Right cardiac atrium (tissue), 5 donors: ENCODE data around the gene EDIL3. TPM values are rescaled to one million over a fixed set of nuclear protein-coding genes. Genes with fewer than 3 reads are reported as not detected.
"Not testable (repeated sequence)": the region's sequence is repeated elsewhere in the genome, so short reads cannot be mapped to it uniquely, and the experiment has no call there.

Experiments used
- ATAC-seq, 2 donors: fragments of 200-7000 bp; cut with Tn5 transposase; one replicate each; pipeline versions ENCODE4 v1.8.0 to v1.9.1; 2020; ENCODE audit warnings: moderate library complexity in 2 of 2, mild to moderate bottlenecking in 1 of 2
- DNase-seq, 3 donors: peaks; one replicate each; pipeline ENCODE4 v3.0.0-alpha.2; 2020
- H3K27ac ChIP-seq: one replicate; pipeline ENCODE4 v1.5.1; 2013; ENCODE audit warnings: mild to moderate bottlenecking, low read length, control low read depth, moderate library complexity
- H3K27me3 ChIP-seq: one replicate; pipeline ENCODE4 v1.6.1; 2013; ENCODE audit not compliant: control insufficient read depth, insufficient read depth
- H3K4me1 ChIP-seq: one replicate; pipeline ENCODE4 v1.6.1; 2013; ENCODE audit warnings: low read length; ENCODE audit not compliant: control insufficient read depth, insufficient read depth
- H3K4me3 ChIP-seq: one replicate; pipeline ENCODE4 v1.5.1; 2013; ENCODE audit warnings: low read length, control low read depth
- H3K9me3 ChIP-seq: one replicate; pipeline ENCODE4 v1.6.1; 2013; ENCODE audit warnings: low read length; ENCODE audit not compliant: control insufficient read depth
- whole genome bisulfite sequencing: extraction: QIAGEN DNeasy Blood & Tissue Kit; methylation state at CpG from one replicate; pipeline ENCODE4 v1.1.7; 2013; 5-methylcytosine and 5-hydroxymethylcytosine counted together
- intact Hi-C, 4 donors: fragments of 100-400 bp; cut with DNase I; formaldehyde crosslinking; loops; one replicate each; pipeline versions ENCODE4 v1.11.0 to v1.14.0; 2022 to 2023
- polyA plus RNA-seq: library from polyadenylated mRNA; stranded (reverse); fragments of 200-250 nt; gene quantifications from one replicate; pipeline ENCODE4 v1.2.3, GENCODE V29; 2013
- total RNA-seq, 4 donors: library from RNA; stranded (reverse); fragmentation: NEBNext Ultra II Directional; extraction: Animal tissue kit (Norgen Biotek cat#: 25700); gene quantifications; one replicate each; pipeline ENCODE4 v1.2.1, GENCODE V29; 2021
- donor health status: healthy with polysubstance abuse.
- donor health status: DM: no; HTN: yes; CAD: no.
- donor health status: DM: no; HTN: no; CAD: no.
- donor health status: DM: no; HTN: yes; CAD: no; lungs with severe emphysema.
- donor health status: DM: yes; HTN: yes; CAD: no.

Gene EDIL3
- total and polyA plus RNA-seq, 5 donors: 3.2 to 14.6 (median 5.5) TPM

GRCh38 chr5:84057211-84057610 lies 327.5 kb downstream of the EDIL3 start:
- no peaks in the 10 kb centered on the region for H3K9me3 ChIP-seq
- DNase-seq (no peak), ATAC-seq (no peak)
- intact Hi-C loops: no loop called here
- H3K4me3 ChIP-seq: no peak overlapping the region
- H3K4me1 ChIP-seq: no peaks in the 10 kb centered on the region
- H3K27me3 ChIP-seq: no peaks in the 10 kb centered on the region
- 97% methylated on average over 2 of the region's 2 CpGs for WGBS
- no peak overlapping the region for H3K27ac ChIP-seq

GRCh38 chr5:84045964-84046363 lies 338.7 kb downstream of the EDIL3 start:
- Histone ChIP-seq H3K27me3 (no peaks in the 10 kb centered on the region), H3K9me3 (no peaks in the 10 kb centered on the region), H3K27ac (no peak overlapping the region), H3K4me3 (no peak overlapping the region), H3K4me1 (no peaks in the 10 kb centered on the region)
- intact Hi-C loops: no loop called here
- DNase-seq (no peak), ATAC-seq (no peak)
- 89% methylated on average over 3 of the region's 3 CpGs for WGBS

- no peak overlapping the region for H3K4me3 ChIP-seq
- no peak for DNase-seq
- intact Hi-C loops: no loop called here
- H3K27me3 ChIP-seq: no peaks in the 10 kb centered on the region
- H3K9me3 ChIP-seq: no peaks in the 10 kb centered on the region
- 82% methylated on average over 1 of the region's 1 CpG for WGBS
- ATAC-seq: no peak
- no peaks in the 10 kb centered on the region for H3K4me1 ChIP-seq
- H3K27ac ChIP-seq: no peak overlapping the region
Measured at GRCh38 chr5:84036842-84037241, 347.8 kb downstream of the EDIL3 start.

- Histone ChIP-seq H3K4me1 (no peaks in the 10 kb centered on the region), H3K9me3 (no peaks in the 10 kb centered on the region), H3K27ac (no peak overlapping the region), H3K27me3 (no peaks in the 10 kb centered on the region), H3K4me3 (no peak overlapping the region)
- intact Hi-C loops: no loop called here
- DNase-seq (no peak), ATAC-seq (no peak)
Measured at GRCh38 chr5:84032324-84032723, 352.4 kb downstream of the EDIL3 start.

GRCh38 chr5:84028093-84028492 lies 356.6 kb downstream of the EDIL3 start:
- intact Hi-C loops: no loop called here
- no peak overlapping the region for H3K4me3 ChIP-seq
- ATAC-seq (no peak), DNase-seq (no peak)
- 83% methylated on average over 4 of the region's 4 CpGs for WGBS
- no peaks in the 10 kb centered on the region for H3K4me1 ChIP-seq
- no peak overlapping the region for H3K27ac ChIP-seq
- H3K9me3 ChIP-seq: no peaks in the 10 kb centered on the region
- H3K27me3 ChIP-seq: no peaks in the 10 kb centered on the region

GRCh38 chr5:84018521-84018920 lies 366.2 kb downstream of the EDIL3 start:
- H3K4me3 ChIP-seq, DNase-seq, H3K27ac ChIP-seq, H3K27me3 ChIP-seq, ATAC-seq, H3K9me3 ChIP-seq, H3K4me1 ChIP-seq, intact Hi-C loops: not testable (repeated sequence)
- 92% methylated on average over 2 of the region's 3 CpGs for WGBS

- WGBS: 60% methylated on average over 4 of the region's 4 CpGs
- ATAC-seq (no peak), DNase-seq (no peak)
- Histone ChIP-seq H3K4me1 (no peaks in the 10 kb centered on the region), H3K9me3 (no peaks in the 10 kb centered on the region), H3K27ac (no peak overlapping the region), H3K4me3 (no peak overlapping the region), H3K27me3 (no peaks in the 10 kb centered on the region)
- intact Hi-C loops: no loop called here
Measured at GRCh38 chr5:84017523-84018172, 367.0 kb downstream of the EDIL3 start.

GRCh38 chr5:84016085-84016484 lies 368.6 kb downstream of the EDIL3 start:
- Histone ChIP-seq H3K9me3 (no peaks in the 10 kb centered on the region), H3K4me3 (no peak overlapping the region), H3K27ac (no peak overlapping the region), H3K4me1 (no peaks in the 10 kb centered on the region), H3K27me3 (no peaks in the 10 kb centered on the region)
- DNase-seq: no peak
- no peak for ATAC-seq
- WGBS: 78% methylated on average over 3 of the region's 3 CpGs
- intact Hi-C loops: no loop called here

- Histone ChIP-seq H3K4me3 (no peak overlapping the region), H3K9me3 (no peaks in the 10 kb centered on the region), H3K27me3 (no peaks in the 10 kb centered on the region), H3K4me1 (no peaks in the 10 kb centered on the region), H3K27ac (no peak overlapping the region)
- intact Hi-C loops: no loop called here
- ATAC-seq: no peak
- DNase-seq: no peak
Measured at GRCh38 chr5:84014966-84015365, 369.7 kb downstream of the EDIL3 start.

GRCh38 chr5:83993803-83994202 lies 390.9 kb downstream of the EDIL3 start:
- Histone ChIP-seq H3K4me1 (no peaks in the 10 kb centered on the region), H3K9me3 (no peaks in the 10 kb centered on the region)
- WGBS: 84% methylated on average over 2 of the region's 2 CpGs

GRCh38 chr5:83991566-83992224 lies 393.0 kb downstream of the EDIL3 start:
- no peak for DNase-seq
- no peak for ATAC-seq
- Histone ChIP-seq H3K4me3 (no peak overlapping the region), H3K27ac (no peak overlapping the region), H3K4me1 (no peaks in the 10 kb centered on the region), H3K9me3 (no peaks in the 10 kb centered on the region), H3K27me3 (no peaks in the 10 kb centered on the region)
- 89% methylated on average over 9 of the region's 9 CpGs for WGBS
- intact Hi-C loops: no loop called here

More at GRCh38 chr5:83993803-83994202, 390.9 kb downstream of the EDIL3 start:
- Histone ChIP-seq H3K27ac (no peak overlapping the region), H3K27me3 (no peaks in the 10 kb centered on the region), H3K4me3 (no peak overlapping the region)
- ATAC-seq (no peak), DNase-seq (no peak)
- intact Hi-C loops: no loop called here

- H3K9me3 ChIP-seq: no peaks in the 10 kb centered on the region
- no peak overlapping the region for H3K27ac ChIP-seq
- ATAC-seq (no peak), DNase-seq (no peak)
- intact Hi-C loops: no loop called here
- H3K4me3 ChIP-seq: no peak overlapping the region
- H3K27me3 ChIP-seq: no peaks in the 10 kb centered on the region
- H3K4me1 ChIP-seq: no peaks in the 10 kb centered on the region
Measured at GRCh38 chr5:83988293-83988685, 396.4 kb downstream of the EDIL3 start.
